Mesendoderm (in vitro differentiated cells): ENCODE results near the gene UBA6.
"Not testable (repeated sequence)": the region's sequence is repeated elsewhere in the genome, so short reads cannot be mapped to it uniquely, and the experiment has no call there.

Source experiments
- DNase-seq: peaks from one replicate; pipeline ENCODE4 v3.0.0; 2013
- H2AK5ac ChIP-seq: 2 replicates; pipeline ENCODE4 v1.6.1; 2013; ENCODE audit warnings: low read length, inconsistent platforms
- H2BK120ac ChIP-seq: 2 replicates; pipeline ENCODE4 v1.6.1; 2013; ENCODE audit warnings: low read depth, mild to moderate bottlenecking, low read length, moderate library complexity, mixed read lengths
- H2BK15ac ChIP-seq: replicated peaks from 2 replicates; pipeline ENCODE4 v1.6.1; 2013; ENCODE audit warnings: low read depth, mild to moderate bottlenecking, moderate library complexity
- H2BK5ac ChIP-seq: 2 replicates; pipeline ENCODE4 v1.6.1; 2013; ENCODE audit warnings: low read length, inconsistent platforms
- H3K18ac ChIP-seq: 2 replicates; pipeline ENCODE4 v1.6.1; 2013; ENCODE audit warnings: mild to moderate bottlenecking, low read length, mixed read lengths
- H3K23ac ChIP-seq: one replicate; pipeline ENCODE4 v1.6.1; 2013; ENCODE audit warnings: low read length
- H3K27ac ChIP-seq: 2 replicates; pipeline ENCODE4 v1.5.1; 2013; ENCODE audit warnings: low read depth, mild to moderate bottlenecking, inconsistent platforms, low read length, moderate library complexity
- H3K27me3 ChIP-seq: 2 replicates; pipeline ENCODE4 v1.6.1; 2013; ENCODE audit warnings: low read length, control low read depth, mild to moderate bottlenecking, inconsistent platforms; ENCODE audit not compliant: insufficient read depth, poor library complexity
- H3K36me3 ChIP-seq: 2 replicates; pipeline ENCODE4 v1.6.1; 2013; ENCODE audit warnings: low read length, inconsistent platforms; ENCODE audit not compliant: control insufficient read depth, insufficient read depth
- H3K4ac ChIP-seq: one replicate; pipeline ENCODE4 v1.6.1; 2013; ENCODE audit warnings: low read depth, mild to moderate bottlenecking, low read length, moderate library complexity
- H3K4me1 ChIP-seq: 2 replicates; pipeline ENCODE4 v1.6.1; 2013; ENCODE audit warnings: low read depth, low read length, inconsistent platforms; ENCODE audit not compliant: control insufficient read depth
- H3K4me2 ChIP-seq: 2 replicates; pipeline ENCODE4 v1.6.1; 2013; ENCODE audit warnings: low read length
- H3K4me3 ChIP-seq: 2 replicates; pipeline ENCODE4 v1.5.1; 2013; ENCODE audit warnings: mild to moderate bottlenecking, low read length
- H3K56ac ChIP-seq: one replicate; pipeline ENCODE4 v1.6.1; 2013; ENCODE audit warnings: low read length
- H3K79me1 ChIP-seq: 2 replicates; pipeline ENCODE4 v1.6.1; 2013; ENCODE audit warnings: low read length, inconsistent platforms
- H3K79me2 ChIP-seq: 2 replicates; pipeline ENCODE4 v1.6.1; 2013; ENCODE audit warnings: mild to moderate bottlenecking, low read length; ENCODE audit not compliant: control insufficient read depth, insufficient read depth
- H3K9ac ChIP-seq: 2 replicates; pipeline ENCODE4 v1.6.1; 2013; ENCODE audit warnings: low read length, inconsistent platforms
- H4K5ac ChIP-seq: one replicate; pipeline ENCODE4 v1.6.1; 2013; ENCODE audit warnings: low read length
- H4K8ac ChIP-seq: one replicate; pipeline ENCODE4 v1.6.1; 2013; ENCODE audit warnings: low read depth, mild to moderate bottlenecking, control low read depth, low read length, moderate library complexity
- WGBS: extraction: QIAGEN DNeasy Blood & Tissue Kit; methylation state at CpG from one replicate; pipeline ENCODE4 v1.1.7; 2013; ENCODE audit warnings: low lambda C conversion rate, missing lambda C conversion rate; ENCODE audit not compliant: insufficient coverage; ENCODE audit errors: extremely low coverage; 5-methylcytosine and 5-hydroxymethylcytosine counted together

UBA6 gene

GRCh38 chr4:67713529-67714247 is 12.7 kb upstream of the UBA6 start:
- Histone ChIP-seq H3K23ac (no peak overlapping the region), H4K5ac (no peak overlapping the region), H3K4ac (no peak overlapping the region), H3K27me3 (no peaks in the 10 kb centered on the region), H2BK120ac (no peak overlapping the region), H2BK15ac (no peak overlapping the region), H3K4me2 (no peak overlapping the region), H3K36me3 (no peaks in the 10 kb centered on the region), H3K79me1 (peaks cover 2% of the 10 kb centered on the region), H4K8ac (no peak overlapping the region), H3K18ac (no peak overlapping the region), H3K4me3 (no peak overlapping the region), H3K79me2 (no peaks in the 10 kb centered on the region), H3K4me1 (peaks cover 6% of the 10 kb centered on the region), H3K56ac (no peak overlapping the region), H2AK5ac (no peak overlapping the region), H2BK5ac (no peak overlapping the region), H3K9ac (no peak overlapping the region), H3K27ac (no peak overlapping the region)
- no CpG with 5 or more reads among the region's 12 CpGs for WGBS
- DNase-seq: peak; percentile 51

GRCh38 chr4:67712650-67713528 is 11.9 kb upstream of the UBA6 start:
- H3K79me2 ChIP-seq: no peaks in the 10 kb centered on the region
- no peak overlapping the region for H3K4ac ChIP-seq
- no peak overlapping the region for H2BK5ac ChIP-seq
- no peak overlapping the region for H3K9ac ChIP-seq
- H2BK120ac ChIP-seq: no peak overlapping the region
- H2AK5ac ChIP-seq: no peak overlapping the region
- H3K27me3 ChIP-seq: no peaks in the 10 kb centered on the region
- H3K27ac ChIP-seq: no peak overlapping the region
- H3K23ac ChIP-seq: no peak overlapping the region
- H3K4me2 ChIP-seq: no peak overlapping the region
- no CpG with 5 or more reads among the region's 7 CpGs for WGBS
- no peak overlapping the region for H2BK15ac ChIP-seq
- no peak overlapping the region for H4K8ac ChIP-seq
- peak overlapping the region; percentile 34 for H3K56ac ChIP-seq
- no peaks in the 10 kb centered on the region for H3K36me3 ChIP-seq
- H3K4me1 ChIP-seq: peaks cover 6% of the 10 kb centered on the region
- no peak overlapping the region for H3K18ac ChIP-seq
- no peak overlapping the region for H4K5ac ChIP-seq
- H3K4me3 ChIP-seq: no peak overlapping the region
- DNase-seq: peak; percentile 18
- peaks cover 2% of the 10 kb centered on the region for H3K79me1 ChIP-seq

GRCh38 chr4:67712000-67712625 is 11.2 kb upstream of the UBA6 start:
- Histone ChIP-seq H2BK15ac (no peak overlapping the region), H3K4ac (no peak overlapping the region), H3K36me3 (no peaks in the 10 kb centered on the region), H4K5ac (no peak overlapping the region), H4K8ac (no peak overlapping the region), H2AK5ac (no peak overlapping the region), H3K9ac (no peak overlapping the region), H3K4me2 (no peak overlapping the region), H3K4me3 (no peak overlapping the region), H3K79me2 (no peaks in the 10 kb centered on the region), H3K56ac (no peak overlapping the region), H2BK120ac (no peak overlapping the region), H3K4me1 (peaks cover 6% of the 10 kb centered on the region), H3K18ac (no peak overlapping the region), H3K27ac (no peak overlapping the region), H3K23ac (no peak overlapping the region), H2BK5ac (no peak overlapping the region), H3K27me3 (no peaks in the 10 kb centered on the region), H3K79me1 (peaks cover 2% of the 10 kb centered on the region)
- DNase-seq: peak; percentile 16
- WGBS: no CpG with 5 or more reads among the region's 3 CpGs

GRCh38 chr4:67706682-67707081 is 5.7 kb upstream of the UBA6 start:
- H3K4me3 ChIP-seq, H3K18ac ChIP-seq, H2BK120ac ChIP-seq, H3K4ac ChIP-seq, H3K9ac ChIP-seq, H3K4me2 ChIP-seq, H3K23ac ChIP-seq, H2BK5ac ChIP-seq, H3K4me1 ChIP-seq, H2AK5ac ChIP-seq, H3K36me3 ChIP-seq, H3K27ac ChIP-seq, H3K56ac ChIP-seq, H3K79me2 ChIP-seq, H4K8ac ChIP-seq, H3K27me3 ChIP-seq, H3K79me1 ChIP-seq, DNase-seq, H2BK15ac ChIP-seq, H4K5ac ChIP-seq: not testable (repeated sequence)
- WGBS: no CpG with 5 or more reads among the region's 3 CpGs

- Histone ChIP-seq H3K4me3 (no peak overlapping the region), H3K79me2 (peaks cover 8% of the 10 kb centered on the region), H3K56ac (no peak overlapping the region), H2BK15ac (no peak overlapping the region), H3K4ac (no peak overlapping the region), H3K27ac (no peak overlapping the region), H3K79me1 (peaks cover 2% of the 10 kb centered on the region), H4K8ac (no peak overlapping the region), H3K9ac (no peak overlapping the region), H3K23ac (no peak overlapping the region), H4K5ac (no peak overlapping the region), H3K4me2 (no peak overlapping the region), H2BK120ac (no peak overlapping the region), H2BK5ac (no peak overlapping the region), H2AK5ac (no peak overlapping the region), H3K27me3 (no peaks in the 10 kb centered on the region), H3K18ac (no peak overlapping the region), H3K36me3 (no peaks in the 10 kb centered on the region), H3K4me1 (no peaks in the 10 kb centered on the region)
- no CpG with 5 or more reads among the region's 2 CpGs for WGBS
- DNase-seq: no peak
These were observed 3.9 kb upstream of the UBA6 start for GRCh38 chr4:67704843-67705242.
